ENCODE results near the gene CCDC12.
A peak's percentile ranks its signal among the peaks of the same experiment; 100 is the strongest.

Gene CCDC12

GRCh38 chr3:46950650-46951241, 25.8 kb downstream of the CCDC12 start:
- Mint-ChIP-seq H3K4me3 (no peak overlapping the region), H3K36me3 (ENCODE audit: low read depth) (peaks cover 25% of the 10 kb centered on the region), H3K9me3 (no peaks in the 10 kb centered on the region), H3K27me3 (ENCODE audit: low read depth, poor library complexity) (no peaks in the 10 kb centered on the region), H3K4me1 (peaks cover 73% of the 10 kb centered on the region), H3K27ac (no peak overlapping the region)
- no peak for DNase-seq
- TF ChIP-seq, protein P1, sequence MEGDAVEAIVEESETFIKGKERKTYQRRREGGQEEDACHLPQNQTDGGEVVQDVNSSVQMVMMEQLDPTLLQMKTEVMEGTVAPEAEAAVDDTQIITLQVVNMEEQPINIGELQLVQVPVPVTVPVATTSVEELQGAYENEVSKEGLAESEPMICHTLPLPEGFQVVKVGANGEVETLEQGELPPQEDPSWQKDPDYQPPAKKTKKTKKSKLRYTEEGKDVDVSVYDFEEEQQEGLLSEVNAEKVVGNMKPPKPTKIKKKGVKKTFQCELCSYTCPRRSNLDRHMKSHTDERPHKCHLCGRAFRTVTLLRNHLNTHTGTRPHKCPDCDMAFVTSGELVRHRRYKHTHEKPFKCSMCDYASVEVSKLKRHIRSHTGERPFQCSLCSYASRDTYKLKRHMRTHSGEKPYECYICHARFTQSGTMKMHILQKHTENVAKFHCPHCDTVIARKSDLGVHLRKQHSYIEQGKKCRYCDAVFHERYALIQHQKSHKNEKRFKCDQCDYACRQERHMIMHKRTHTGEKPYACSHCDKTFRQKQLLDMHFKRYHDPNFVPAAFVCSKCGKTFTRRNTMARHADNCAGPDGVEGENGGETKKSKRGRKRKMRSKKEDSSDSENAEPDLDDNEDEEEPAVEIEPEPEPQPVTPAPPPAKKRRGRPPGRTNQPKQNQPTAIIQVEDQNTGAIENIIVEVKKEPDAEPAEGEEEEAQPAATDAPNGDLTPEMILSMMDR (IDR thresholded peaks at IDR 0.05): no peak

GRCh38 chr3:46950177-46950576, 26.4 kb downstream of the CCDC12 start:
- H3K9me3 Mint-ChIP-seq: no peaks in the 10 kb centered on the region
- TF ChIP-seq, protein P1 (IDR thresholded peaks at IDR 0.05): no peak
- no peak overlapping the region for H3K4me3 Mint-ChIP-seq
- H3K27ac Mint-ChIP-seq: peak overlapping the region; percentile 87
- peaks cover 27% of the 10 kb centered on the region for H3K36me3 Mint-ChIP-seq (ENCODE audit: low read depth)
- H3K4me1 Mint-ChIP-seq: peaks cover 71% of the 10 kb centered on the region
- no peak for DNase-seq
- no peaks in the 10 kb centered on the region for H3K27me3 Mint-ChIP-seq (ENCODE audit: low read depth, poor library complexity)

GRCh38 chr3:46948830-46949671, 27.5 kb downstream of the CCDC12 start:
- Mint-ChIP-seq H3K4me3 (peak overlapping the region; percentile 28), H3K36me3 (ENCODE audit: low read depth) (peaks cover 27% of the 10 kb centered on the region), H3K4me1 (peaks cover 70% of the 10 kb centered on the region), H3K9me3 (no peaks in the 10 kb centered on the region), H3K27me3 (ENCODE audit: low read depth, poor library complexity) (no peaks in the 10 kb centered on the region), H3K27ac (peak overlapping the region; percentile 90)
- TF ChIP-seq, protein P1 (IDR thresholded peaks at IDR 0.05): no peak
- peak; percentile 15 for DNase-seq

- Mint-ChIP-seq H3K9me3 (no peaks in the 10 kb centered on the region), H3K4me3 (no peak overlapping the region), H3K36me3 (ENCODE audit: low read depth) (peaks cover 27% of the 10 kb centered on the region), H3K27me3 (ENCODE audit: low read depth, poor library complexity) (no peaks in the 10 kb centered on the region), H3K4me1 (peaks cover 68% of the 10 kb centered on the region), H3K27ac (peak overlapping the region; percentile 88)
- DNase-seq: no peak
- TF ChIP-seq, protein P1 (IDR thresholded peaks at IDR 0.05): no peak
Observed at GRCh38 chr3:46947981-46948791, 28.4 kb downstream of the CCDC12 start.

- no peak for DNase-seq
- H3K9me3 Mint-ChIP-seq: no peaks in the 10 kb centered on the region
Observed at GRCh38 chr3:46947546-46947901, 29.0 kb downstream of the CCDC12 start.

More at GRCh38 chr3:46947546-46947901, 29.0 kb downstream of the CCDC12 start:
- H3K27me3 Mint-ChIP-seq (ENCODE audit: low read depth, poor library complexity): no peaks in the 10 kb centered on the region
- TF ChIP-seq, protein P1 (IDR thresholded peaks at IDR 0.05): no peak
- H3K36me3 Mint-ChIP-seq (ENCODE audit: low read depth): peaks cover 27% of the 10 kb centered on the region
- H3K4me1 Mint-ChIP-seq: peaks cover 66% of the 10 kb centered on the region
- no peak overlapping the region for H3K4me3 Mint-ChIP-seq
- H3K27ac Mint-ChIP-seq: peak overlapping the region; percentile 88

Measured in nephron progenitor cell (in vitro differentiated cells).